ENCODE measurements around the gene EPG5.
"Not testable (repeated sequence)": the region's sequence is repeated elsewhere in the genome, so short reads cannot be mapped to it uniquely, and the experiment has no call there.

EPG5 gene

GRCh38 chr18:45864081-45864480 is 103.0 kb downstream of the EPG5 start:
- DNase-seq, result no peak

GRCh38 chr18:45863469-45863868 is 103.7 kb downstream of the EPG5 start:
- DNase-seq, result no peak

- no peak for DNase-seq
Observed at GRCh38 chr18:45861926-45862325, 105.2 kb downstream of the EPG5 start.

- no peak for DNase-seq
Observed at GRCh38 chr18:45860971-45861370, 106.2 kb downstream of the EPG5 start.

GRCh38 chr18:45860492-45860891 is 106.6 kb downstream of the EPG5 start:
- DNase-seq, result no peak

GRCh38 chr18:45859334-45859733 is 107.8 kb downstream of the EPG5 start:
- no peak for DNase-seq

GRCh38 chr18:45856531-45856930 is 110.6 kb downstream of the EPG5 start:
- no peak for DNase-seq

- DNase-seq, result no peak
Observed at GRCh38 chr18:45854036-45854586, 113.0 kb downstream of the EPG5 start.

GRCh38 chr18:45852631-45853030 is 114.5 kb downstream of the EPG5 start:
- peak; percentile 29 for DNase-seq

GRCh38 chr18:45851161-45851925 is 115.8 kb downstream of the EPG5 start:
- DNase-seq, result no peak

GRCh38 chr18:45850021-45850420 is 117.1 kb downstream of the EPG5 start:
- DNase-seq, result peak; percentile 27

- no peak for DNase-seq
Observed at GRCh38 chr18:45849529-45849928, 117.6 kb downstream of the EPG5 start.

GRCh38 chr18:45848643-45849042 is 118.5 kb downstream of the EPG5 start:
- DNase-seq, result not testable (repeated sequence)

- DNase-seq, result no peak
Observed at GRCh38 chr18:45847119-45847518, 120.0 kb downstream of the EPG5 start.

GRCh38 chr18:45845410-45845809 is 121.7 kb downstream of the EPG5 start:
- no peak for DNase-seq

- DNase-seq, result no peak
Observed at GRCh38 chr18:45844938-45845337, 122.2 kb downstream of the EPG5 start.

- no peak for DNase-seq
Observed at GRCh38 chr18:45843019-45843418, 124.1 kb downstream of the EPG5 start.

GRCh38 chr18:45841765-45842442 is 125.2 kb downstream of the EPG5 start:
- no peak for DNase-seq

- DNase-seq, result no peak
Observed at GRCh38 chr18:45841060-45841764, 125.9 kb downstream of the EPG5 start.

- DNase-seq, result peak; percentile 91
Observed at GRCh38 chr18:45839414-45840395, 127.4 kb downstream of the EPG5 start.

- peak; percentile 25 for DNase-seq
Observed at GRCh38 chr18:45838302-45839070, 128.6 kb downstream of the EPG5 start.
